Fibroblast of the aortic adventitia (primary cell): Measurements from ENCODE around the gene SMC5. TPM values are rescaled to one million over a fixed set of nuclear protein-coding genes. Genes with fewer than 3 reads are reported as not detected.
"Not testable (repeated sequence)": the region's sequence is repeated elsewhere in the genome, so short reads cannot be mapped to it uniquely, and the experiment has no call there.

Experiments used
- DNase-seq: peaks from one replicate; pipeline ENCODE4 v3.0.0-alpha.2; 2010; ENCODE audit warnings: low read depth
- H3K4me3 ChIP-seq: 2 replicates; pipeline ENCODE4 v1.5.1; 2011; ENCODE audit warnings: low read depth, mild to moderate bottlenecking, control low read depth, low read length, moderate library complexity
- small RNA-seq: library from RNA; depleted of rRNA; stranded (forward); fragments of <200 nt; gene quantifications from one replicate; pipeline ENCODE3, GENCODE V24; 2012
- total RNA-seq: library from RNA; depleted of rRNA; stranded (reverse); fragments of >200 nt; gene quantifications from 2 replicates; pipeline ENCODE4 v1.2.3, GENCODE V29; 2012; ENCODE audit warnings: low replicate concordance
- TF ChIP-seq, protein P1 (sequence below): IDR thresholded peaks from 2 replicates; pipeline ENCODE4 v1.5.1; 2011; ENCODE audit warnings: mild to moderate bottlenecking, low read length, control low read depth, inconsistent platforms; ENCODE audit not compliant: insufficient read depth

SMC5 gene
- total RNA-seq, 1 donor: 38.8 TPM

DNA sequence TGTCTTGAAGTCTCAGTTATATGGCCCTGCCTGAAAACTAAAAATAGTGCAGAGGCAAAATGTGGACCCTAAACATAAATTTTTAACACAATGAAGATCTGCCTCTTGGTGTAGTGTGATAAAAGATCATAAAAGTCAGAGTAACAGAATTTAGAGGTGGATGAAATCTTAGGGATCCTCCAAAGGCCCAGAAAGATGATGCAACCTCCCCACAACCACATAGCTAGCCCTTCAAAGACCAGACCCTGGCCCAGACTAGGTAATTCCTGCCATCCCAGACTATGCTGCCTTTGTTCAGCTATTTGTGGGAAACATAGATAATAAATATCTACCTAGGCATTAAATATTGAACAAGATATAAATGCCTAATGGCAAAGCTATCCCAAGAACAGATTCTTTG is 140.4 kb downstream of the SMC5 start:
- TF ChIP-seq, protein P1, sequence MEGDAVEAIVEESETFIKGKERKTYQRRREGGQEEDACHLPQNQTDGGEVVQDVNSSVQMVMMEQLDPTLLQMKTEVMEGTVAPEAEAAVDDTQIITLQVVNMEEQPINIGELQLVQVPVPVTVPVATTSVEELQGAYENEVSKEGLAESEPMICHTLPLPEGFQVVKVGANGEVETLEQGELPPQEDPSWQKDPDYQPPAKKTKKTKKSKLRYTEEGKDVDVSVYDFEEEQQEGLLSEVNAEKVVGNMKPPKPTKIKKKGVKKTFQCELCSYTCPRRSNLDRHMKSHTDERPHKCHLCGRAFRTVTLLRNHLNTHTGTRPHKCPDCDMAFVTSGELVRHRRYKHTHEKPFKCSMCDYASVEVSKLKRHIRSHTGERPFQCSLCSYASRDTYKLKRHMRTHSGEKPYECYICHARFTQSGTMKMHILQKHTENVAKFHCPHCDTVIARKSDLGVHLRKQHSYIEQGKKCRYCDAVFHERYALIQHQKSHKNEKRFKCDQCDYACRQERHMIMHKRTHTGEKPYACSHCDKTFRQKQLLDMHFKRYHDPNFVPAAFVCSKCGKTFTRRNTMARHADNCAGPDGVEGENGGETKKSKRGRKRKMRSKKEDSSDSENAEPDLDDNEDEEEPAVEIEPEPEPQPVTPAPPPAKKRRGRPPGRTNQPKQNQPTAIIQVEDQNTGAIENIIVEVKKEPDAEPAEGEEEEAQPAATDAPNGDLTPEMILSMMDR: no peak
- no peak overlapping the region for H3K4me3 ChIP-seq
- peak; percentile 43 for DNase-seq

DNA sequence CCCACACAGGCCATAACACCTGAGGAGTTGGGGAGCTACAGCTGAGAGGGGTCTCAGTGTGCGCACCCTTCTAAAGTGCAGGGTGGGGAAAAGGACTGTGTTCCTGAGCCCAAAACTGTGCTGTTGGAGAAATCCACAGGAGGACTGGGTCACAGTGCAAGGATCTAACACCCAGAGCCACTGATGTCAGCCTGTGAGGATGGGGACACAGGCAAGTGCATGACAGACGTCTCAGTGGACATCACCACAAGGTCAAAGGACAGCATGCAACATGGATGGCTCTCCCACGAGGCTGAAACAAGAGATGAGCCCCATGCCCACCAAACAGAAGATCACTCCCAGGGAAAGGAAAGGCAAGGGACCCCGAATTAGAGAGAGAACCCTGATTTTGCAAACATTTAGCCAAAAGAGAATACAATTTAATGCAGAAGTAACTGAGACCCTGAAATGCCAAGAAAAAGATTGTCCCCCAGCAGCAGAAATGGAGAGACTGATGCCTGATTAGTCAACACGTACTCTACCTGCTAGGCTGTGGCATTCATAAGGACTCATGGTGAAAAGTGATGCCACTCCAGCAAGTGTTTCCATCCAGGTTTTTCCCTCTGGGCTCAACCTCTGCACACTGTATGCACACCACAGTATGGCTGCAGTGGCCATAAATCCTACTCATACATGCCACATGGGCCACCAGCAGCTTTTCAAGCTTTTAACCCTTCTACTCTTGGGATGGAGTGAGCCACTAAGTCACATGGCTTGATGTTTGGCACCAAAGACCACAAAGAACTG is 141.5 kb downstream of the SMC5 start:
- DNase-seq: no peak
- no peak overlapping the region for H3K4me3 ChIP-seq
- TF ChIP-seq, protein P1: no peak

DNA sequence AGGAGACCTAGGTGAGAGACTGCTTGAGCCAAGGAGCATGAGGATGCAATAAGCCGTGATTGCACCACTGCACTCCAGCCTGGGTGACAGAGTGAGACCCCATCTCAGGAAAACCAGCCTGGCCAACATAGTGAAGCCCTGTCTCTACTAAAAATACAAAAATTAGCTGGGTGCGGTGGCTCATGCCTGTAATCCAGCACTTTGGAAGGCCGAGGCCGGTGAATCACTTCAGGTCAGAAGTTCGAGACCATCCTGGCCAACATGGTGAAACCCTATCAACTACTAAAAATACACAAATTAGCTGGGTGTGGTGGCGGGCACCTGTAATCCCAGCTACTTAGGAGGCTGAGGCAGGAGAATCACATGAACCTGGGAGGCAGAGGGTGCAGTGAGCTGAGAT is 142.5 kb downstream of the SMC5 start:
- not testable (repeated sequence) for H3K4me3 ChIP-seq, DNase-seq

DNA sequence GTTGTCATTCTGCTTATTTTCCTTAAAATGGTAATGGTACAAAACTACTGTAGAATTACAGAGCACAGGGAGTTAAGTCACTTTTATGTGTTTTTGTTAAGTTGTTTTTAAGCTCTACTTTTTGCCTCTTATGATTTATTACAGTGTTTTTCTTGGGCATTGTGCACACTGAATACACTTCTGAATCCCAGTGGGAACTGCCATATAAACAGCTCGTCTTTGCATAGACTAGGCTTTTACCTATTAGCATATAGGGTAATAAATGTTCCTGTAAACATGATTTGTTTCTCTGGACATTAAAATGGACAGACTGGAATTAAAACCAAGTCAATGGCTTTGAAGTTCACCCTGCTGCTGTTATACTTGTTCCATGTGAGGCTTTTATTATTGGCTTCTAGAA is 143.4 kb downstream of the SMC5 start:
- TF ChIP-seq, protein P1: no peak
- no peak overlapping the region for H3K4me3 ChIP-seq
- DNase-seq: no peak

DNA sequence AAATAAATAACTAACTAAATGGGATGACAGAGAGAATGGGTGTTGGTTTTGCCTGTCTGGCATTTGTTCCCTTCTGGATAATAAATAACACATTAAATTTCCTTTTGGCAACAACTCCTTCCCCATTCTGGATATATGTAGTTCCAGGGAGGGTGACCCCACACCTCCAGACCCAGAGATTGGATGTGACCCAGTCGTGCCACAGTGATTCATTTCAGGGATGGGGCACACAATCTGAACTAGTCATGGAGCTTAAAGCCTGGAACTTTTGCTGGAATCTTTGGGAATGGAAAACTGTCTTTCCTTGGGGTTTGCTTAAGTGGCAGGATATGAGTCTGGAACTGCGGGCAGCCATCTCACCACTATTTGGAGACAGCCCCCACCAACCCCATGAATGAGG is 144.4 kb downstream of the SMC5 start:
- no peak for DNase-seq
- TF ChIP-seq, protein P1: no peak
- no peak overlapping the region for H3K4me3 ChIP-seq

DNA sequence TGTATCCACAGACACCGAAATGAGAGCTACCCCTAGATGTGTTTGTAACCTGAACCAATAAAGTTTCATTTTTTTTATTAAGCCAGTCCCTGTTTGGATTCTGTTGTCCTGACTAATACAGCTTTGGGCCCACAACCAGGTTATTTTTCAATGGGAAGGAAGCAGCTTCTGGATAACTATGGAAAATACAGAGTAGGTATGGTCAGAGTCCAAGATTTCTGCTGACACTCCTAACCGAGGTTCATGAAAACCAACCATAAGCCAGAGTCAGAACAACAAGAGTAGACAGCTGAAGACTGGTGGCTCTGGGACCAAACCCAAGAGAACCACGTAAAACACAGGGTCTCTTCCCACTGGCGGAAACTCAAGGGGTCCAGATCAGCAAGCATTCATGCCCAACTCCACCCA is 144.8 kb downstream of the SMC5 start:
- TF ChIP-seq, protein P1: no peak
- H3K4me3 ChIP-seq: no peak overlapping the region
- peak; percentile 89 for DNase-seq

DNA sequence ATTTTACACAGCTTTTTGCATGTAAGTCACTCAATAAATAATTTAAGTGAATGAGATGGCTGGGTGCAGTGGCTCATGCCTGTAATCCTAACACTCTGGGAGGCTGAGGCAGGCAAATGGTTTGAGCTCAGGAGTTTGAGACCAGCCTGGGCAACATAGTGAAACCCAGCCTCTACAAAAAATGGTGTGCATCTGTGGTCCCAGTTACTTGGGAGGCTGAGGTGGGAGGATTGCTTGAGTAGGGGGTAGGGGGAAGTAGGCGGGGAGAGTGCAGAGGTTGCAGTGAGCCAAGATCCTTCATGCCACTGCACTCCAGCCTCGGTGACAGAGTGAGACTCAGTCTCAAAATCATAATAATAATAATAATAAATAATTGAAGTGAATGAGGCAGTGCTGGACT is 145.5 kb downstream of the SMC5 start:
- no peak for DNase-seq
- TF ChIP-seq, protein P1: no peak
- no peak overlapping the region for H3K4me3 ChIP-seq

Small RNA genes within 50 kb of the gene (small RNA-seq; reads per million reads assigned to genes)
- gene RF00019: not detected

Other genes with a start within 250 kb of the SMC5 start
- gene MAMDC2, start 215.1 kb upstream of the SMC5 start, total RNA-seq: 0.45 and 2.8 TPM in 2 replicates
- 30.4 and 30.8 TPM in 2 replicates for gene KLF9, start 155.7 kb downstream of the SMC5 start, total RNA-seq